Measurements from ENCODE around the gene LRRC1.

The LRRC1 gene

DNA sequence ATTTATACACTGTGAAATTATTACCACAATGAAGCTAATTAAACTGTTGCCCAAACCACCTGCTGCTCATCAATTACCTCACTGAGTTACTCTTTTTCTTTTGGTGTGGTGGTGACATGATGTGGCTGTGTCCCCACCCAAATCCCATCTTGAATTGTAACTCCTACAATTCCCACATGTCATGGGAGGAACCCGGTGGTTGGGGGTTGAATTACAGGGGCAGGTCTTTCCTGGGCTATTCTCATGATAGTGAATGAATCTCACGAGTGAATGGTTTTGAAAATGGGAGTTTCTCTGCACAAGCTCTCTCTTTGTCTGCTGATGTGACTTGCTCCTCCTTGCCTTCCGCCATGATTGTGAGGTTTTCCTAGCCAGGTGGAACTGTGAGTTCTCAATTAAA lies 145.0 kb downstream of the LRRC1 start:
- Histone ChIP-seq H3K9me3 (ENCODE audit: control insufficient read depth, low read length) (no peaks in the 10 kb centered on the region), H3K36me3 (ENCODE audit: control insufficient read depth, insufficient read depth, low read length) (no peaks in the 10 kb centered on the region), H3K27me3 (replicated peaks; ENCODE audit: control insufficient read depth, insufficient read depth, low read length, poor library complexity, severe bottlenecking) (no peaks in the 10 kb centered on the region), H3K4me1 (ENCODE audit: control insufficient read depth, insufficient read depth, low read length, poor library complexity, severe bottlenecking) (no peaks in the 10 kb centered on the region), H3K4me3 (ENCODE audit: insufficient read depth, low read depth, low read length, poor library complexity, severe bottlenecking) (no peak overlapping the region), H3K27ac (ENCODE audit: insufficient read depth, low read length, poor library complexity, severe bottlenecking) (no peak overlapping the region)
- DNase-seq: no peak

DNA sequence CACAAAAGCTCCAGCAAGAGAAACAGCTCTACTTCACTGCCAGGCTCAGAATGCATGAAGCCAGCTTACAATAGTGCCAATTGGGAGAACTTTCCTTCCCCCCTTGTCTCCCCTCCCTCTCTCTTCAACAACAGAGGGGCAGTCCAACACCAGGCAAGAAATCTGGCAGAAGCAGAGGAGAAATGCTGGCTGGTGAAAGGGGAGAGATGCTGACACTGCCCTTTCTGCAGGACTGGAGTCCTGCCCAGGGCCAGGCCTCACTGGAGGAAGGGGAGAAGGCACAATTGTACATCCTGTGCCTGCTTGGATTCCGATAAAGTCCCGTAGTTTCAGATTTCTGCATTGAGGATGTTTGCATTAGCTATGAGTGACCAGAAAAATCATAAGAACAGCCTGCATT lies 148.6 kb downstream of the LRRC1 start:
- Histone ChIP-seq H3K4me1 (ENCODE audit: control insufficient read depth, insufficient read depth, low read length, poor library complexity, severe bottlenecking) (no peaks in the 10 kb centered on the region), H3K27me3 (replicated peaks; ENCODE audit: control insufficient read depth, insufficient read depth, low read length, poor library complexity, severe bottlenecking) (no peaks in the 10 kb centered on the region), H3K27ac (ENCODE audit: insufficient read depth, low read length, poor library complexity, severe bottlenecking) (no peak overlapping the region), H3K4me3 (ENCODE audit: insufficient read depth, low read depth, low read length, poor library complexity, severe bottlenecking) (no peak overlapping the region), H3K9me3 (ENCODE audit: control insufficient read depth, low read length) (no peaks in the 10 kb centered on the region), H3K36me3 (ENCODE audit: control insufficient read depth, insufficient read depth, low read length) (no peaks in the 10 kb centered on the region)
- no peak for DNase-seq

DNA sequence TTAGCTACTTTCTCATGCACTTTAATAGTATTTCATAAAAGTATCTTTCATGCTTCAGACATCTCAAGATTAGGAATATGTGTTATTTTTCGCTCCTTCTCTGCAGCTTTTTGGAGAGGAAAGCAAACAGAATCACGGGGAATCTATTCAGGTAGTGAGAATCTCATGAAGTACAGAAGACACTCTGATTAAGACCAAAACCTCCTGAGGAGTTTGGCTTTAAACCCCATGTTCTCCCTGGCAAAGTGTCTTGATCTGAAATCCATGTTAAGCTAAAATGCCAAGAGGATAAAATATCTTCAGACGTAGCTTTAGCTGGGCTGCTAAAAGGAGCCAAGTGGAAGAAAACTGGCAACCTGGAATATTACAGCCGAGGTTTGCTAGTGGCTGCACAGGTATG lies 149.3 kb downstream of the LRRC1 start:
- no peaks in the 10 kb centered on the region for H3K4me1 ChIP-seq (ENCODE audit: control insufficient read depth, insufficient read depth, low read length, poor library complexity, severe bottlenecking)

DNA sequence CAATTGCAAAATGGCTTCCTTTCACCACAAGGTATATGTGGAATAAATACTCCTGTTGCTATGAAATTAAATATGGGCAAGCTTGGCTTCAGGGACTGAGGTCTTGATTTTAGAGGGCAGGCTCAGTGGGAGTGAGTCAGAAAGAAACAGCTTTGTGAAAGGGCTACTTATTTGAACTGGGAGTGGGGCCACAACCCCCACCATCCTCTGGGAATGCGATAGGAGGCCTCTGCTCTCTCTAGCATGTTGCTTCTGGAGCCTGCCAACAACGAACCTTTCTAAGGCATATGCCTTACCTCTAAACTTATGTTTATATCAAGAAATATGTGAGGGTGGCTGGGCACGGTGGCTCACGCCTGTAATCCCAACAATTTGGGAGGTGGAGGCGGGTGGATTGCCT lies 149.7 kb downstream of the LRRC1 start:
- Histone ChIP-seq H3K36me3 (ENCODE audit: control insufficient read depth, insufficient read depth, low read length) (no peaks in the 10 kb centered on the region), H3K4me1 (ENCODE audit: control insufficient read depth, insufficient read depth, low read length, poor library complexity, severe bottlenecking) (no peaks in the 10 kb centered on the region), H3K27me3 (replicated peaks; ENCODE audit: control insufficient read depth, insufficient read depth, low read length, poor library complexity, severe bottlenecking) (no peaks in the 10 kb centered on the region), H3K27ac (ENCODE audit: insufficient read depth, low read length, poor library complexity, severe bottlenecking) (no peak overlapping the region), H3K4me3 (ENCODE audit: insufficient read depth, low read depth, low read length, poor library complexity, severe bottlenecking) (no peak overlapping the region), H3K9me3 (ENCODE audit: control insufficient read depth, low read length) (no peaks in the 10 kb centered on the region)
- DNase-seq: no peak

More for the DNA sequence above, 149.3 kb downstream of the LRRC1 start:
- no peaks in the 10 kb centered on the region for H3K9me3 ChIP-seq (ENCODE audit: control insufficient read depth, low read length)
- no peak overlapping the region for H3K27ac ChIP-seq (ENCODE audit: insufficient read depth, low read length, poor library complexity, severe bottlenecking)
- DNase-seq: no peak
- no peaks in the 10 kb centered on the region for H3K27me3 ChIP-seq (replicated peaks; ENCODE audit: control insufficient read depth, insufficient read depth, low read length, poor library complexity, severe bottlenecking)
- H3K4me3 ChIP-seq (ENCODE audit: insufficient read depth, low read depth, low read length, poor library complexity, severe bottlenecking): no peak overlapping the region
- no peaks in the 10 kb centered on the region for H3K36me3 ChIP-seq (ENCODE audit: control insufficient read depth, insufficient read depth, low read length)

DNA sequence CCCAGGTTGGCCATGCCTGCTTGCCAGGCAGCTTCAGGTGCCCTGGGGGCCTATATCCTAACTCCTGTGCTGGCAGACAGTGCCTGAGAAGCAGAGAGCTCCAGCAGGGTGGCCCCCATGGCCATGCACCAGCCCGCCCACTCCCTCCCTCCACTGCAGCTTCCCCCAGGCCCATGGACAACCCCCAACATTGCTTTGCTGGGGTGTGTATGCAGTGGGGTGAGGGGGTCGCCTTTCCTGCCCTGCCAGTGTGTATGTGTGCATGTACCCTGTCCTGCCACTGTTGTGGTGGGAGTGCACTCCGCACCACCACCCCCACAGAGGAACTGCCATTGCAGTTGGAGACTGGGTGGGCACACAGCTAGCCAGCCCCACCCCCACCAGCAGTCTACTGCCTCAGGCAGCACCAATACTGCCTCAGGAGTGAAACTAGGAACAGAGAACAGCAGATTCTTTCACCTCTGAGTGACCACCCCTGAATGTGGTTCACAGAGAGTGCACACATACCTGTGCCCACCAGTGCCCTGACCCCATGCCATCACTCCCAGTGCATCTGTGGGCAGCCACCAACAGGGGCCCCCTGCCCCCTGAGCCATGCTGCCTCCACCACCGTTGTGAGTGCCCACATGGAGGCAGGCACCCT lies 151.1 kb downstream of the LRRC1 start:
- H3K9me3 ChIP-seq (ENCODE audit: control insufficient read depth, low read length): no peaks in the 10 kb centered on the region
- no peak for DNase-seq
- no peaks in the 10 kb centered on the region for H3K36me3 ChIP-seq (ENCODE audit: control insufficient read depth, insufficient read depth, low read length)
- H3K4me1 ChIP-seq (ENCODE audit: control insufficient read depth, insufficient read depth, low read length, poor library complexity, severe bottlenecking): no peaks in the 10 kb centered on the region
- H3K4me3 ChIP-seq (ENCODE audit: insufficient read depth, low read depth, low read length, poor library complexity, severe bottlenecking): no peak overlapping the region
- no peak overlapping the region for H3K27ac ChIP-seq (ENCODE audit: insufficient read depth, low read length, poor library complexity, severe bottlenecking)
- H3K27me3 ChIP-seq (replicated peaks; ENCODE audit: control insufficient read depth, insufficient read depth, low read length, poor library complexity, severe bottlenecking): no peaks in the 10 kb centered on the region

DNA sequence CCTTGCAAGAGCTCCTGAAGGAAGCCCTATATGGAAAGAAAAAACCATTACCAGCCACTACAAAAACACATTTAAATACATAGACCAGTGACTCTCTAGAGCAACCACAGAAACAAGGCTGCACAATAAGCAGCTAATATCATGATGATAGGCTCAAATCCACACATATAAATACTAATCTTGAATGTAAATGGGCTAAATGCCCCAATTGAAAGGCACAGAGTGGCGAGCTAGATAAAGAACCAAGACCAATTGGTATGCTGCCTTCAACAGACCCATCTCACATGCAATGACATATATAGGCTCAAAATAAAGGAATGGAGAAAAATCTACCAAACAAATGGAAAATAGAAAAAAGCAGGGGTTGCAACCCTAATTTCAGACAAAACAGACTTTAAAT lies 153.0 kb downstream of the LRRC1 start:
- Histone ChIP-seq H3K9me3 (ENCODE audit: control insufficient read depth, low read length) (no peaks in the 10 kb centered on the region), H3K36me3 (ENCODE audit: control insufficient read depth, insufficient read depth, low read length) (no peaks in the 10 kb centered on the region), H3K4me3 (ENCODE audit: insufficient read depth, low read depth, low read length, poor library complexity, severe bottlenecking) (no peak overlapping the region), H3K27me3 (replicated peaks; ENCODE audit: control insufficient read depth, insufficient read depth, low read length, poor library complexity, severe bottlenecking) (no peaks in the 10 kb centered on the region), H3K4me1 (ENCODE audit: control insufficient read depth, insufficient read depth, low read length, poor library complexity, severe bottlenecking) (no peaks in the 10 kb centered on the region), H3K27ac (ENCODE audit: insufficient read depth, low read length, poor library complexity, severe bottlenecking) (no peak overlapping the region)
- DNase-seq: no peak

DNA sequence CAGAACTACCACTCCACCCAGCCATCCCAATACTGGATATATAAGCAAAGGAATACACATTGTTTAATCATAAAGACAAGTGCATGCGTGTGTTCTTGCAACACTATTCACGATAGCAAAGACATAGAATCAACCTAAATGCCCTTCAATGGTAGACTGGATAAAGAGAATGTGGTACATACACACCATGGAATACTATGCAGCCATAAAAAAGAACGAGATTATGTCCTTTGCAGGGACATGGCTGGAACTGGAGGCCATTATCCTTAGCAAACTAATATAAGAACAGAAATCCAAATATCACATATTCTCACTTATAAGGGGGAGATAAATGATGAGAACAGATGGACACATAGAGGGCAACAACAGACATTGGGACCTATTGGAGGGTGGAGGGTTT lies 156.6 kb downstream of the LRRC1 start:
- no peak overlapping the region for H3K4me3 ChIP-seq (ENCODE audit: insufficient read depth, low read depth, low read length, poor library complexity, severe bottlenecking)
- no peaks in the 10 kb centered on the region for H3K9me3 ChIP-seq (ENCODE audit: control insufficient read depth, low read length)
- no peaks in the 10 kb centered on the region for H3K27me3 ChIP-seq (replicated peaks; ENCODE audit: control insufficient read depth, insufficient read depth, low read length, poor library complexity, severe bottlenecking)
- H3K36me3 ChIP-seq (ENCODE audit: control insufficient read depth, insufficient read depth, low read length): no peaks in the 10 kb centered on the region
- H3K27ac ChIP-seq (ENCODE audit: insufficient read depth, low read length, poor library complexity, severe bottlenecking): no peak overlapping the region
- H3K4me1 ChIP-seq (ENCODE audit: control insufficient read depth, insufficient read depth, low read length, poor library complexity, severe bottlenecking): no peaks in the 10 kb centered on the region
- no peak for DNase-seq

DNA sequence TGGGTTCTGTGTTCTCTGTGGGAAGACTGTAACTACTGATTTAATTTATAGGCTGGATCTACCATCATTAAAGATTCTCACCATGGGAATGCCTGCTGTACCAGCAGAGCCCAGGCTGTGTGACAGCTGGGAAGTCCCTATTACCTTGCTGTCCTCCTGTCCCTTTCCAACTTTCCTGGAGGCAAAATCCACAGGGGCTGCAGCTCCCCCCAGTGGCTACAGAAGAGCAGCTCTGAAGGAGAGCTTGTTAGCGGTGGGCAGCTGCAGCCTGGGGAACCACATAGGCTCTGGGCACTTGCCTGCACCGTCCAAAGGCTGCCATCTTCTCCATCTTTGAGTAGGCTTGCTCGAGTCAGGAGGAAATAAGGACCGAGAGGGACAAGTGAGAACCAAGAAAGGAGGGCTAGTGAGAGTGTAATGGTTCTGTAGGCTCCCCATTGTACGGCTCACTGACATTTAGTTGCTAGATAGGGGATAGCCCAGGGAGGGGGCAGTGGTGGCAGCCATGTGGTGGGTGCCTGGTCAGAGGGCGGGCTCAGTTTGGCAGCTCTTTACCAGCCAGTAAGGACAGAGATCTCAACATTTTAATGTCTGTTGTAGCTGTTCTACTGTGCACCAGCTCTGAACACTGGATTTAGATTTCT lies 161.4 kb downstream of the LRRC1 start:
- no peaks in the 10 kb centered on the region for H3K4me1 ChIP-seq (ENCODE audit: control insufficient read depth, insufficient read depth, low read length, poor library complexity, severe bottlenecking)
- no peaks in the 10 kb centered on the region for H3K27me3 ChIP-seq (replicated peaks; ENCODE audit: control insufficient read depth, insufficient read depth, low read length, poor library complexity, severe bottlenecking)
- no peak overlapping the region for H3K27ac ChIP-seq (ENCODE audit: insufficient read depth, low read length, poor library complexity, severe bottlenecking)
- H3K4me3 ChIP-seq (ENCODE audit: insufficient read depth, low read depth, low read length, poor library complexity, severe bottlenecking): no peak overlapping the region
- DNase-seq: no peak
- H3K9me3 ChIP-seq (ENCODE audit: control insufficient read depth, low read length): no peaks in the 10 kb centered on the region
- no peaks in the 10 kb centered on the region for H3K36me3 ChIP-seq (ENCODE audit: control insufficient read depth, insufficient read depth, low read length)

DNA sequence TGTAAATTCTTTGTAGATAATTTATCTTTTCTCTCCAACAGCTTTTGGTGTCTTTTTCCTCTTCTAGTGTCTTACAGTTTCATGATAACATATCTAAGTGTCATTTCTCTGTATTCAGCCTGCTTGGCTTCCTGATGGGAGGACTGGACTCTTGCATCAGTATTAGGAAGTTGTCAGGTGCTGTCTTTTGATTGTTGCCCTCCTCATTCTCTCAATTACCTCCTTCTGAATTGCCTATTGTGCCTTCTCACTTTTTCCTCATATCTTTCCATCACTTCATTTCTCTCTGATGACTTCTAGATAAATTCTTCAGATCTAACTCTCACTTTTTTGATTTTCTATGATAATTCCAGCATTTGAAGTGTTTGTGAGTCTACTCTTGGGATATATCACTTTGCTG lies 162.0 kb downstream of the LRRC1 start:
- Histone ChIP-seq H3K27me3 (replicated peaks; ENCODE audit: control insufficient read depth, insufficient read depth, low read length, poor library complexity, severe bottlenecking) (no peaks in the 10 kb centered on the region), H3K36me3 (ENCODE audit: control insufficient read depth, insufficient read depth, low read length) (no peaks in the 10 kb centered on the region), H3K27ac (ENCODE audit: insufficient read depth, low read length, poor library complexity, severe bottlenecking) (no peak overlapping the region), H3K4me3 (ENCODE audit: insufficient read depth, low read depth, low read length, poor library complexity, severe bottlenecking) (no peak overlapping the region), H3K4me1 (ENCODE audit: control insufficient read depth, insufficient read depth, low read length, poor library complexity, severe bottlenecking) (no peaks in the 10 kb centered on the region), H3K9me3 (ENCODE audit: control insufficient read depth, low read length) (no peaks in the 10 kb centered on the region)
- DNase-seq: no peak

DNA sequence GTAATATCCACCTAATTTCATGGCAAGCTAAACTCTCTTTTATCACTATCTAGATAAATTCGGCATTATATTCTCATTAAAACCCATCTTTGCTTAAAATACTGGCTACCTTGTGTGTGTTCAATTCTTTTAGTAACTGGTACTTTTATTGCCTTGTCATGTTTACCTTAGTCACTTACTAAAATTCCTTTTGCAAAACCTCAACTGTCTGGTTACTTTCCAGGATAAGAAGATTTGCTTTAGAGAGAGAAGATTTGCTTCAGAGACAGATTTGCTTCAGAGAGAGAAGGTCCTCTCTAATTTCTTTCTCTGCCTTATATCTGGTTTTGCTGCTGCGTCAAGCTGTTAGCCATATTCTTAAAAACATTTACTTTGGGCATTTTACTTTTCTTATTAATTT lies 164.9 kb downstream of the LRRC1 start:
- no peak overlapping the region for H3K27ac ChIP-seq (ENCODE audit: insufficient read depth, low read length, poor library complexity, severe bottlenecking)
- DNase-seq: no peak

More for the DNA sequence above, 164.9 kb downstream of the LRRC1 start:
- no peaks in the 10 kb centered on the region for H3K9me3 ChIP-seq (ENCODE audit: control insufficient read depth, low read length)
- H3K36me3 ChIP-seq (ENCODE audit: control insufficient read depth, insufficient read depth, low read length): no peaks in the 10 kb centered on the region
- no peak overlapping the region for H3K4me3 ChIP-seq (ENCODE audit: insufficient read depth, low read depth, low read length, poor library complexity, severe bottlenecking)
- H3K27me3 ChIP-seq (replicated peaks; ENCODE audit: control insufficient read depth, insufficient read depth, low read length, poor library complexity, severe bottlenecking): no peaks in the 10 kb centered on the region
- H3K4me1 ChIP-seq (ENCODE audit: control insufficient read depth, insufficient read depth, low read length, poor library complexity, severe bottlenecking): no peaks in the 10 kb centered on the region
